GM21390 (cell line): ENCODE measurements around the gene PDZD8.

Experiments
- ATAC-seq: cut with Tn5 transposase; IDR thresholded peaks from one replicate; pipeline ENCODE4 v1.9.1; 2021; ENCODE audit not compliant: unreplicated experiment

The PDZD8 gene

GRCh38 chr10:117375360-117376178 is at the start of gene PDZD8:
PDZD8 (minus strand) TSS chr10:117375440; CDS start chr10:117375227, 213 bp downstream.
- ATAC-seq: peak; percentile 86

- no peak for ATAC-seq
Observed at GRCh38 chr10:117424171-117424570, 48.9 kb upstream of the PDZD8 start.

GRCh38 chr10:117421985-117422384 is 46.7 kb upstream of the PDZD8 start:
- ATAC-seq: no peak

- ATAC-seq: no peak
Observed at GRCh38 chr10:117420768-117421167, 45.5 kb upstream of the PDZD8 start.

- ATAC-seq: no peak
Observed at GRCh38 chr10:117419921-117420320, 44.7 kb upstream of the PDZD8 start.

GRCh38 chr10:117419159-117419558 is 43.9 kb upstream of the PDZD8 start:
- ATAC-seq: no peak

GRCh38 chr10:117418121-117418520 is 42.9 kb upstream of the PDZD8 start:
- ATAC-seq: no peak

GRCh38 chr10:117417196-117417595 is 42.0 kb upstream of the PDZD8 start:
- no peak for ATAC-seq

- ATAC-seq: no peak
Observed at GRCh38 chr10:117413928-117414618, 38.8 kb upstream of the PDZD8 start.

GRCh38 chr10:117412469-117413010 is 37.3 kb upstream of the PDZD8 start:
- no peak for ATAC-seq

- no peak for ATAC-seq
Observed at GRCh38 chr10:117411479-117412399, 36.5 kb upstream of the PDZD8 start.

GRCh38 chr10:117410557-117410956 is 35.3 kb upstream of the PDZD8 start:
- ATAC-seq: no peak

- no peak for ATAC-seq
Observed at GRCh38 chr10:117409549-117410305, 34.5 kb upstream of the PDZD8 start.

- ATAC-seq: no peak
Observed at GRCh38 chr10:117408436-117409384, 33.5 kb upstream of the PDZD8 start.

GRCh38 chr10:117405730-117406129 is 30.5 kb upstream of the PDZD8 start:
- ATAC-seq: no peak

- ATAC-seq: no peak
Observed at GRCh38 chr10:117400329-117400728, 25.1 kb upstream of the PDZD8 start.

- no peak for ATAC-seq
Observed at GRCh38 chr10:117399341-117400196, 24.3 kb upstream of the PDZD8 start.

GRCh38 chr10:117398029-117398428 is 22.8 kb upstream of the PDZD8 start:
- no peak for ATAC-seq
